Sciatic nerve (tissue), 2 donors: Measurements from ENCODE around the gene CEP128. TPM values are rescaled to one million over a fixed set of nuclear protein-coding genes. Genes with fewer than 3 reads are reported as not detected.

Source experiments
- ATAC-seq: fragments of 200-7000 bp; cut with Tn5 transposase; one replicate; pipeline ENCODE4 v1.9.1; 2020; ENCODE audit warnings: mild to moderate bottlenecking, moderate library complexity
- DNase-seq: peaks from one replicate; pipeline ENCODE4 v3.0.0-alpha.2; 2020; ENCODE audit warnings: low spot score
- intact Hi-C: fragments of 100-400 bp; cut with DNase I; formaldehyde crosslinking; loops from one replicate; pipeline ENCODE4 v1.14.2; 2022
- total RNA-seq: library from RNA; stranded (reverse); fragmentation: NEBNext Ultra II Directional; extraction: Animal tissue kit (Norgen Biotek cat#: 25700); gene quantifications from one replicate; pipeline ENCODE4 v1.2.1, GENCODE V29; 2021
- donor health status: DM: no; HTN: no; CAD: no.
- donor health status: DM: no; HTN: no; CAD: no.

Gene CEP128
- total RNA-seq, 1 donor from 2014 or later, result 14.5 TPM

- intact Hi-C loops, result no loop called here
- DNase-seq (no peak), ATAC-seq (no peak)
Measured at GRCh38 chr14:80713076-80713850, 228.3 kb downstream of the CEP128 start.

GRCh38 chr14:80705241-80705980 lies 236.1 kb downstream of the CEP128 start:
- no peak for ATAC-seq
- intact Hi-C loops, result no loop called here
- no peak for DNase-seq

DNA sequence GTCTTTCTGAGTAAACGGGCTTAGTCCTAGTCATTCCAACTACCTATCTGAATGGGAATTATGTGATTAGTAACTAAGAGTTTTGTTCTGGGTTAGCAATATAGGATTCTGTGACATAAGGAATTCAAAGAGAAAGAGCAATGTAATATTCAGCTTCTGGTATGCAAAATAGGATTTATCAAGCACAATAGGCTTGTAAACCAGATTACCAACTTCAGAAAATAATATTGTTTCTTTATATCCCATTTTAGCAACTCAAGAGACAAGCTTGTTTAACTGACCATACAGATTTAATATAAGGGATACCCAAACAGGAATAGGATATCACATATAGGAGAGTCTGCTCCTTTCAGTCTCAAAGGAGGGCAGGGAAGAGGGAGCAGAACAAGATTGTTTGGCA lies 240.9 kb downstream of the CEP128 start:
- ATAC-seq (no peak), DNase-seq (no peak)
- intact Hi-C loops, result no loop called here

- DNase-seq (no peak), ATAC-seq (no peak)
- intact Hi-C loops, result no loop called here
Measured at GRCh38 chr14:80699861-80700260, 241.7 kb downstream of the CEP128 start.

DNA sequence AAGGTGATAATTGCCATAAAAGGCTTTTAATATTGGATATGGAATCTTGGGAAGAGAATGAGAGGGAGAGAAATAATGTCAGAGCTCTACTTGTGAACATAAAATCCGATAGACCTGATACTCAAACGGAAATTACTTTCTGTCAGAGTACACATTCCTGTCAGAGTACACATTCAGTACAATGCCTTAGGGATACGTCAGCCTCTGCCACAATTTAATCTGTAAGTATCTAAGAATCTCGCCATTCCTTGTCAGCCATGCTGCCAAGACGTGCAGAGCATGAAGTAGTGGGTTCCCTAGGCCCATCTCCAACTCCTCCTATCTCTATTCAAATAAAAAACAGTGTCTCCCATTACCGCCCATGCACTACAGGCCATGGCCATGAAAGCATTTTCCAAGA lies 242.6 kb downstream of the CEP128 start:
- intact Hi-C loops, result no loop called here
- ATAC-seq (no peak), DNase-seq (no peak)

DNA sequence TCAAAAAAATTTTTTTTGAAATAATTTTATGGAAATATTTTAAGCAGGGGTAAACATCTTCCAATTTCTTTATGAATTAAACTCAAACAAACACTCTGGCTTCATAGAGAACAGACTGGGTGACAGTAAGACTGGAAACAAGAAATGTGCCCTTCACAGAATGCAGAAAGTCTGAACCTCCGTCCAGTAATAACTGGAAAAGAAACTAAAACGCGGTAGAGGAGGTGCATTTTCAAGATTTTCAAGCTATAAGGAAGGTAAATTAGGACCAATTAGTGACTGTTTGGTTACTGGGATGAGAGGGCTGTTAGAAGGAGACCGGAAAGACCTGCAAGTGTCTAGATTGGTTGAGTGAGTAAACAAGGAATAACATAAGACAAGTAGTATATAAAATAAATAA lies 245.7 kb downstream of the CEP128 start:
- intact Hi-C loops, result no loop called here
- no peak for ATAC-seq
- DNase-seq, result no peak

DNA sequence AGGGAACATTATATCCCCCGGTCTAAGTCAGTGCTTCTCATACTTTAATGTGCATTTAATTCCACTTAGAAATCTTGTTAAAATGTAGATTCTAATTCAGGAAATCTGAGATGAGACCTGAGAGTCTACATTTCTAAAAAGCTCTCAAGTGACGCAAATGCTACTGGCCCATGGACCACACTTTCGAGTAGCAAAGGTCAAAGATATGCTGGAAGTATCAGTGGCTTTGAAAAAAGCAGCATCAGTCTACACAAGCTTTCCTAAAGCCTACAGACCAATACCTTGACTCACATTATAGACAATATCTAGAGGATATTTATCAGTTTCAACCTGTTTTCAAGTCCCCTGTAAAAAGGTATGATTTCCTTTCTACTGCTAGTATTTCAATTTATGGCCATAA lies 248.6 kb downstream of the CEP128 start:
- intact Hi-C loops, result no loop called here
- ATAC-seq, result no peak
- no peak for DNase-seq

- DNase-seq (no peak), ATAC-seq (no peak)
- intact Hi-C loops, result no loop called here
Measured at GRCh38 chr14:80681651-80682050, 259.9 kb downstream of the CEP128 start.

DNA sequence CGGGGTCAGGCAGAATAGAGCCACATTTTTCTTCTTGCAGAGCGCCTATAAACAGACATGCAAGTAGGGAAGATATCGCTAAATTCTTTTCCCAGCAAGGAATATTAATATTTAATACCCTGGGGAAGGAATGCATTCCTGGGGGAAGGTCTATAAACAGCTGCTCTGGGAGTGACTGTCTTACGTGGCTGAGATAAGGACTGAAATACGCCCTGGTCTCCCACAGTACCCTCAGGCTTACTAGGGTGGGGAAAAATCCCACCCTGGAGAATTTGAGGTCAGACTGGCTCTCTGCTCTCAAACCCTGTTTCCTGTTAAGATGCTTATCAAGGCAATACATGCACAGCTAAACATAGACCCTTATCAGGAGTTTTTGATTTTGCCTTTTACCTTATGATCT lies 262.3 kb downstream of the CEP128 start:
- no peak for ATAC-seq
- intact Hi-C loops, result no loop called here
- DNase-seq, result no peak

DNA sequence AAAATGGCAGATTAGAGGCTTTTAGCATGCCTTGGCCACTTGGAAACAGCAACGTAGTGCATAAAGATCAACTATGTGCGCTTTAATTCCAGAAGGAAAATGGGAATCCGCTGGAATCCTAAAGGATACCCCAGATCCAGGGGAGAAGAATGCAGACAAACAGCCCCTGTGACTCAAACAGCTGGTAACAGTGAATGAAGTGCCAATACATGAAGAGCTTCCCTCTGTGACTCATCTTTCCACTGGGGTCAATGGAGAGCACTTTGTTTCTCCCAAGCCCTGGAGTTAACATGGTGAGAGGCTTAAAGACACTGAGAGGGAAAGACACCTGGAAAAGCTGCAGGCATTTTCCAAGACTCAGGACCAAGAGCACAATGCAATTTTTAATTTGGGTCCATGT lies 263.1 kb downstream of the CEP128 start:
- no peak for ATAC-seq
- no peak for DNase-seq
- intact Hi-C loops, result no loop called here

DNA sequence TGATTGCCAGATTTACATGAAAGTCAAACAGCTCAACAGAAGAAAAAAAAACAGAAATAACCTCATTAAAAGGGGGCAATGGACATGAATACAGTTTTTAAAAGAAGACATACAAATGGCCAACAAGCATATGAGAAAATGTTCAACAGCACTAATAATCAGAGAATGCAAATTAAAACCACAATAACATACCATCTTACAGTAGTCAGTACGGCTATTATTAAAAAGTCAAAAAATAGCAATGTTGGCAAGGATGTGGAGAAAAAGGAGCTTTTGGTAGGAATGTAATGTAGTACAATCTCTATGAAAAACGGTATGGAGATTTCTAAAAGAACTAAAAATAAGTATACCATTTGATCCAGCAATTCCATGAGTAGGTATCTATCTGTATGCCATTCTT lies 272.1 kb downstream of the CEP128 start:
- intact Hi-C loops, result loop anchor here (5.0 kb wide), 1 partner anchor 177 kb away; no protein-coding TSS in a partner anchor
- ATAC-seq (no peak), DNase-seq (no peak)

- intact Hi-C loops, result no loop called here
- DNase-seq (no peak), ATAC-seq (no peak)
Measured at GRCh38 chr14:80664576-80664975, 277.0 kb downstream of the CEP128 start.

DNA sequence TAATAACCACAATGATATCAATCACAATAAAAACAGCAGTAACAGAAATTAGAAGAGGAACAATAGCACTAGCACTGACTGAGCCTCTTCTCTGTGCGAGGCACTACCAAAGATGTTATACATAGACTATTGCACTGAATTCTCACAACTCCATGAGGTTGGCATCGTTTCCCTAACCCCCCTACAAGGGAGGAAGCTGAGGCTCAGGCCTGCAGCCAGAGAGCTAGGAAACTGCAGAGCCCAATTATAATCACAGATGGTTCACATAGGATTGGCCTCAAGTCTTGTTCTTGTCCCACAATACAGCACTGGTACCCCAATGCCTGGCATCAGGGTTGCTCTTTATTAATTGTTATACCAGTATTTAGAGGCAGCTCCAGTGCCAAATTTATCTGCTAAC lies 278.0 kb downstream of the CEP128 start:
- DNase-seq, result no peak
- intact Hi-C loops, result no loop called here
- ATAC-seq, result no peak

DNA sequence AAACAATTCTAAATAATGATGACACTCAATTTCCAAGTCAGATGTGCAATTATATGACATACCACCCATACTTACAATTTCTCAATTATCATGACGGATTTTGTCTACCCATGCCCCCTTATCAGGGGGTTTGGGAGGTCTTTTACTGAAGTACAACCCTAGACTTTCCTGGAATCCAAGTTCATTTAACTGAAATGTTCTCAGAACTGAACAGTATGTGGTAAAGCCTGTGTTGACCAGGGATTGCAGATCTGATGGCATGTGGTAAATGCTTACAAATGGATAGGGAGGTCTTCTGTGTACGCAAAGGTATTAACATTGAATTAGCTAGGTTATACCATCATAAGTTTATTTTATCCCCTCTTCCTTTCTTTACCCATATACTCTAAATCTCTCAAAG lies 281.8 kb downstream of the CEP128 start:
- ATAC-seq (no peak), DNase-seq (no peak)

DNA sequence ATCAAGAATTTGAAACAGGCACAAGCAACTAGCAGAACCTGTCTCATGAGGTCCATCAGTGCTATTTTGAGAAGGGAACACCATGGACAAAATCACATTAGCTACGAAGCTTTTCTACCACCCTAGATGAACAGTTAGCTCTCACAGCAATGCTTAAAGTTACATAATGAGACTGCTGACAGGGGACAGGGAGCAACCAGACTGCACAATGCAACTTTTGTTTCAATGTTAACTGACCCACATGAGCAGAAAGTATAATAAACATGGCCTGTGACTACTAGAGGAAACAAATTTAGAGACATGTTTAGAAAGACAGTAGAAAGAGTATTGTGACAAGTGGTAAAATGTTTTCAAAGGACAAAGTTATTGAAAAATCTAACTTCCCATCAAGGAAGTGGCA lies 282.8 kb downstream of the CEP128 start:
- intact Hi-C loops, result no loop called here
- ATAC-seq, result peak; percentile 95

More for the DNA sequence above, 281.8 kb downstream of the CEP128 start:
- intact Hi-C loops, result no loop called here

GRCh38 chr14:80658155-80658554 lies 283.4 kb downstream of the CEP128 start:
- ATAC-seq (no peak), DNase-seq (no peak)
- intact Hi-C loops, result no loop called here

More for the DNA sequence above, 282.8 kb downstream of the CEP128 start:
- DNase-seq, result no peak

GRCh38 chr14:80653956-80654355 lies 287.6 kb downstream of the CEP128 start:
- no peak for DNase-seq
- ATAC-seq, result no peak
- intact Hi-C loops, result no loop called here

DNA sequence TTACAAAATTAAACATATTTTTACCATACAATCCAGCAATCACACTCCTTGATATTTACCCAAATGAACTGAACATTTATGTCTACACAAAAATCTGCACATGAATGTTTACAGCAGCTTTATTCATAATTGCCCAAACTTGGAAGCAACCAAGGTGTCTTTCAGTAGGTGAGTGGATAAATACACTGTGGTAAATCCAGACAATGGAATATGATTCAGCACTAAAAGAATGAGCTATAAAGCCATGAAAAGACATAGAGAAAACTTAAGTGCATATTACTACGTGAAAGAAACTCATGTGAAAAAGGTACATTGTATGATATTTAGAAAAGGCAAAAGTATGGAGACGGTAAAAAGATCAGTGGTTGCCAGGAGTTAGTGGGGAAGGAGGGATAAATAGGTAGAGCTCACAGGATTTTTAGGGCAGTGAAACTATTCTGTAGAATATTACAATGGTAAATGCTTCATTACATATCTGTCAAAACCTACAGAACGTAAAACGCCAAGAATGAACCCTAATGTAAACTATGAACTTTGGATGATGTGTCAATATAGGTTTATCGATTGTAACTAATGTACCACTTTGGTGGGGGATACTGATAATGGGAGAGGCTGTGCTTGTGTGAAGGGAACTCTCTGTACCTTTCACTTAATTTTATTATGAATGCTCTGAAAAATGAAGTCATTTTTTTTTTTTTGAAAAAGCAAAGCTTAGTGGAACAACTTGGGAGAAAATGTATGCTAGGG lies 295.7 kb downstream of the CEP128 start:
- intact Hi-C loops, result no loop called here
- no peak for ATAC-seq
- no peak for DNase-seq

- intact Hi-C loops, result no loop called here
- DNase-seq (no peak), ATAC-seq (no peak)
Measured at GRCh38 chr14:80644826-80645225, 296.7 kb downstream of the CEP128 start.
